Measurements from ENCODE around the gene TSR1. TPM values are rescaled to one million over a fixed set of nuclear protein-coding genes. Genes with fewer than 3 reads are reported as not detected.

The TSR1 gene
- 44.6 and 73.3 TPM in 2 replicates for total RNA-seq (2014; rRNA removed; shearing (Covaris generic))
- 45.7 and 46.9 TPM in 2 replicates for polyA plus RNA-seq (2016; fragmentation: Nextera tagmentation; extraction: Ambion mirVana)

DNA sequence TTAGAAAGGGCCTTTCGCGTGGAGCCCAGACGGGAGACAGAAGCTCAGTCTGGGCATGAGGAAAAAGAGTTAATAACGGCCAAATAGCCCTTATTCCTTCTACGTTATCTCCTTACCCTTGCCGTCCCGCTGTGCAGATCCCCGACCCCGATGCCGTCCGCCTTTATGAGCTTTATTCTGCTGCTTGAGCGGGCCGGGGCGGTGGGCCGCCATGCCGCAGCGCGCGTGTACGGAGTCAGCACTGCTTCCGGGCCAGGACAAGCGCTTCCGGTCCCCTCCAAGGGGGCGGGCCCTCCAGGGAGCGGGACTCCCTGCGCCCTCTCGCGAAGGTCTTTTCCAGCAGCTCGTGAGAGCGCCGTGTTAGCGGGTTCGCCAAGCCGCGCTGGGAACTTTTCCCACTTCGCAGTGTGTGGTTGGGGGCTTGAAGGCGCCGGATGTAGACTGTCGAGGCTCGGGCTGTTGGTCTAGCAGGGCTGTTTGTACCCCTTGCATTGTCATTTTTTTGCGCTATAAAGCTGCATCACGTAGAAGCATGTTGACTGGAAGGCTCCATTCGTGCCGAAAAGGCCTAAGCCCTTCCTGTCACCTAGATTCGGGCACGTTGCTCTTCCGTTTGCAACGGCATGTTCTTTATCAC is at the start of gene TSR1:
Gene TSR1 (minus strand): TSS at position 243 of the 637 bp plus-strand sequence. CDS start 30 bp downstream, at position 213.
- peaks cover 50% of the 10 kb centered on the region for H3K79me2 ChIP-seq (ENCODE audit: insufficient read depth)

DNA sequence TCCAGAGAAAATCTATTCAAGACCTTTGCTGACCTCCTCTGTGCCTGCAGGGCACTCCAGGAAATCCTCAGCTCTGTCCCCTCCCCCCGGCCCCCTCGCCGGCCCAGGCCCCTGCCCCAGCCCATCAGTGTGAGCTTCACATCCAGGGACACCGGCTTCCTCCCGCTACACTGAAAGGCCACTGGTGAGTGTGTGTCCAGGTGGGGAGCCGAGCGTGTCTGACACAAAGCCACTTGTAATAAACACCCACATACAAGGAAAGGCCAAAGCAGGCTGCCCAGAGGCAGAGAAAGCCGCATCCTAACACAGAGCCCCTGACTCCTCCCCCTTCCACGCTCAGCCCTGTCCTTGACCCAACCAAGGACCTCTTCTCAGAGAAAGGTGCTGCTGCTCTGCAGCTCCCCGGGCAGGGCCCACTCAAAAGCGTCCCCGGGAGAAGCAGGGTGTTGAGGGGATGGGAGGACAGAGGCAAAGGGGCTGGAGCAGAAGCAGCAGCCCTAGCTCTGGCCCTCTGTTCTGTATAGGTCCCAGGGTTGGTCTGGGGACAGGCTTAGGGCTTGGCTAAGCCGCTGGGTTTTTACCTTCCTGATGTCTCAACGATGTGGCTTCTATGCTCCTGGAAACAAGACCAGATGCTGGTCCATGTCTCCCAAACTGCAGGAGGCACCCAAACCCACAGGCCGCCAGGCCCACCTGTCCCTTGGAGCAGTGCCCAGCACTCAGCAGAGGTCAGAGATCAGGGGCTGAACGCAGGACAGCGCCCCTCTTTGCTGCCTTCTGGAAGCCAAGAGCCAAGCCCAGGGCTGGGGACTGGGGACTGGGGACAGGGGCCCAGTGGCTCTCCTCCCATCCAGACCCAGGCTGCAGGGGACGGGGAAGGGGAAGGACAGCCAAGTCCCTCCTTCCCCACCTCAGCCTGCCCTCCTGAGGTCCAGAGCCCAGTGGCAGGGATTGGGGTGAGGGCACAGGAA is 49.3 kb upstream of the TSR1 start:
- DNase-seq = no peak
- Histone ChIP-seq H3K4me1 (ENCODE audit: insufficient read depth) (peaks cover 11% of the 10 kb centered on the region), H3K27me3 (replicated peaks; ENCODE audit: insufficient read depth) (no peaks in the 10 kb centered on the region), H2AFZ (no peak overlapping the region), H3K79me2 (ENCODE audit: insufficient read depth) (peaks cover 32% of the 10 kb centered on the region), H4K20me1 (ENCODE audit: insufficient read depth) (no peaks in the 10 kb centered on the region), H3K4me3 (no peak overlapping the region), H3K4me2 (ENCODE audit: unreplicated experiment) (no peak overlapping the region), H3K9me3 (ENCODE audit: low read depth) (no peaks in the 10 kb centered on the region), H3K9me2 (ENCODE audit: insufficient read depth) (no peaks in the 10 kb centered on the region), H3F3A (ENCODE audit: insufficient read depth) (0 out of 2 replicates have a peak, but pooled peaks cover 11% of the 10 kb centered on the region), H3K36me3 (ENCODE audit: low read depth) (no peaks in the 10 kb centered on the region), H3K27ac (no peak overlapping the region), H3K9ac (no peak overlapping the region)
- 71 to 76% methylated on average over 13 to 18 of the region's 18 CpGs for WGBS, 2 experiments (ENCODE audit: low coverage in 1 of 2, low lambda C conversion rate in 2 of 2, missing lambda C conversion rate in 2 of 2)
- in situ Hi-C loops (cut with MboI) = no loop called here
- TF ChIP-seq EZH2phosphoT487 (IDR thresholded peaks at IDR 0.05; ENCODE audit: insufficient read depth, low read depth) (no peak), EZH2 (IDR thresholded peaks at IDR 0.05; ENCODE audit: insufficient read depth, poor library complexity, severe bottlenecking) (no peak)

More for the DNA sequence above, at the start of gene TSR1:
- Histone ChIP-seq H2AFZ (peak within 1 kb of the TSS; percentile 90), H3F3A (ENCODE audit: insufficient read depth) (0 out of 2 replicates have a peak, but pooled peaks cover 14% of the 10 kb centered on the region), H3K9me3 (ENCODE audit: low read depth) (no peaks in the 10 kb centered on the region), H3K9me2 (ENCODE audit: insufficient read depth) (no peaks in the 10 kb centered on the region), H3K4me1 (ENCODE audit: insufficient read depth) (peaks cover 7% of the 10 kb centered on the region), H3K27ac (peak within 1 kb of the TSS; percentile 69), H3K4me3 (peak within 1 kb of the TSS; percentile 98), H3K9ac (peak within 1 kb of the TSS; percentile 94), H3K27me3 (replicated peaks; ENCODE audit: insufficient read depth) (no peaks in the 10 kb centered on the region), H3K4me2 (ENCODE audit: unreplicated experiment) (peak within 1 kb of the TSS; percentile 86), H4K20me1 (ENCODE audit: insufficient read depth) (no peaks in the 10 kb centered on the region), H3K36me3 (ENCODE audit: low read depth) (peaks cover 39% of the 10 kb centered on the region)
- WGBS, 2 experiments (ENCODE audit: low coverage in 1 of 2, low lambda C conversion rate in 2 of 2, missing lambda C conversion rate in 2 of 2) = 0 to 1% methylated on average over 48 of the region's 48 CpGs
- DNase-seq = peak; percentile 98
- in situ Hi-C loops (cut with MboI) = no loop called here
- TF ChIP-seq EZH2 (IDR thresholded peaks at IDR 0.05; ENCODE audit: insufficient read depth, poor library complexity, severe bottlenecking) (no peak), EZH2phosphoT487 (IDR thresholded peaks at IDR 0.05; ENCODE audit: insufficient read depth, low read depth) (no peak)

DNA sequence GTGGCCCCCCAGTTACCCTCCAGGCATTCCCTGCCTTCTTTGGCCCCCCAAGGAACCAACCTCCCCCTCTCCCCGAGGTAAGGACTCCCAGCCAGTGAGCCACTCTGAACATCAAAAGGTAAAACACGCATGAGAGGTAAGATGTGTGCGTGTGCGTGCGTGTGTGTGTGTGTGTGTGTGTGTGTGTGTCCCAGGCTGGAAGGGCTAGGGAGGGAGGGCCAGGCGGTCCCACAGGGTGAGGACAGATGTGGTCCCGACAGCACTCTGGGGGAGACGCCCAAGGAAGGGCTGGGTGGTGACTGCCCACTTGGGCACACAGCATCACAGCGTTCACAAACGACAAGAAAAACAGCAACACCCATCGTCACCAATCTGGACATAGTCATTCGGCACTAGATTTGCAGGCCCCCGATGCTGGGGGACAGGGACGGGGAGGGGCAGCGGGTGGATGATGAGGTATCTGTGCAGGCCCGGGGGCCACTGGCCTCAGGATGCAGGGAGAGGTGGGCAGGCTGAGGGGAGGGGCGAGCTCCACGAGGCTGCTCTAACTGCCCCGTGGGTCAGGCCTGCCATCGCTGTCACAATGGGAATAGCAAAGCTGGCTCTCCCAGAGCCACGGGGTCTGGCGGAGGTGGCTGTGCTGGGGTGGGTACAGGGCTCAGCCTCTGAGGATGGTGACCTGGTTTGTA is 48.3 kb upstream of the TSR1 start:
- H3K9me2 ChIP-seq (ENCODE audit: insufficient read depth) = no peaks in the 10 kb centered on the region
- WGBS, 2 experiments (ENCODE audit: low coverage in 1 of 2, low lambda C conversion rate in 2 of 2, missing lambda C conversion rate in 2 of 2) = 50 to 52% methylated on average over 22 of the region's 22 CpGs
- no peak for DNase-seq
- peaks cover 2% of the 10 kb centered on the region for H3K4me1 ChIP-seq (ENCODE audit: insufficient read depth)
- H3K9me3 ChIP-seq (ENCODE audit: low read depth) = no peaks in the 10 kb centered on the region
- no peak overlapping the region for H2AFZ ChIP-seq
- H3K4me3 ChIP-seq = no peak overlapping the region
- H3K27ac ChIP-seq = no peak overlapping the region
- 0 out of 2 replicates have a peak, but pooled peaks cover 7% of the 10 kb centered on the region for H3F3A ChIP-seq (ENCODE audit: insufficient read depth)
- no peaks in the 10 kb centered on the region for H3K27me3 ChIP-seq (replicated peaks; ENCODE audit: insufficient read depth)
- in situ Hi-C loops (cut with MboI) = no loop called here
- no peak overlapping the region for H3K9ac ChIP-seq
- TF ChIP-seq EZH2phosphoT487 (IDR thresholded peaks at IDR 0.05; ENCODE audit: insufficient read depth, low read depth) = no peak
- no peak for TF ChIP-seq EZH2 (IDR thresholded peaks at IDR 0.05; ENCODE audit: insufficient read depth, poor library complexity, severe bottlenecking)
- peaks cover 23% of the 10 kb centered on the region for H3K79me2 ChIP-seq (ENCODE audit: insufficient read depth)
- no peak overlapping the region for H3K4me2 ChIP-seq (ENCODE audit: unreplicated experiment)
- H3K36me3 ChIP-seq (ENCODE audit: low read depth) = no peaks in the 10 kb centered on the region
- H4K20me1 ChIP-seq (ENCODE audit: insufficient read depth) = no peaks in the 10 kb centered on the region

DNA sequence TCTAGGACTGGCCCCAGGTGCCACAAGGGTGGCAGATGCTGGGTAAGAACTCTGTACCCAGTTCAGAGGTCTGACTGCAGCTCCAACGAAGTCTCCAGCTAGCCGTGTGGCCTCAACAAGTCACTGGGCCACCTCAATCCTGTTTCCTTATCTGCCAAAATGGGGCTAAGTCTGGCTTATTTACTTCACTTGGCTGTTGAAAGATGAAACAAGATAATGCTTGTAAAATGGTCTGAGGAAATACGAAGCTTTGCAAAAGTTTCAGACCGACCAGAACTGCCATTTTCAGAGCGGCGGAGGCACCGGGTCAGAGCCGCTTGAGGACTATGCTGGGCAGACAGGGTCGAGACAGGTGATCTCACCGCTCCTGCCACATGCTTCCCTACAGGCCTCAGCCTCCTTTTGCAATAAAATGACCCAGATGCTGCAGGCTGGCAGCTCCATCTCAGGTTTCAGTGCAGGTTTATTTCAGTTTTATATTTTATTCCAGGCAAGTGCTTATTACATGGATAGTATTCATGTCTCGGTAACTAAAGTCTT is 47.4 kb upstream of the TSR1 start:
- Histone ChIP-seq H3K9ac (no peak overlapping the region), H3K4me1 (ENCODE audit: insufficient read depth) (no peaks in the 10 kb centered on the region), H3K27me3 (replicated peaks; ENCODE audit: insufficient read depth) (no peaks in the 10 kb centered on the region), H2AFZ (no peak overlapping the region), H3K36me3 (ENCODE audit: low read depth) (no peaks in the 10 kb centered on the region), H3K9me3 (ENCODE audit: low read depth) (no peaks in the 10 kb centered on the region), H4K20me1 (ENCODE audit: insufficient read depth) (no peaks in the 10 kb centered on the region), H3K4me3 (no peak overlapping the region), H3K4me2 (ENCODE audit: unreplicated experiment) (no peak overlapping the region), H3F3A (ENCODE audit: insufficient read depth) (no peaks in the 10 kb centered on the region), H3K79me2 (ENCODE audit: insufficient read depth) (peaks cover 14% of the 10 kb centered on the region), H3K27ac (no peak overlapping the region), H3K9me2 (ENCODE audit: insufficient read depth) (no peaks in the 10 kb centered on the region)
- DNase-seq = no peak
- WGBS, 2 experiments (ENCODE audit: low coverage in 1 of 2, low lambda C conversion rate in 2 of 2, missing lambda C conversion rate in 2 of 2) = 84 to 87% methylated on average over 11 of the region's 11 CpGs
- TF ChIP-seq EZH2 (IDR thresholded peaks at IDR 0.05; ENCODE audit: insufficient read depth, poor library complexity, severe bottlenecking) (no peak), EZH2phosphoT487 (IDR thresholded peaks at IDR 0.05; ENCODE audit: insufficient read depth, low read depth) (no peak)
- in situ Hi-C loops (cut with MboI) = no loop called here

All from GM23248 (cell line).